Ectodermal cell (in vitro differentiated cells): ENCODE results near the gene WIPF1.

Experiments
- H3K27ac ChIP-seq: 2 replicates; pipeline ENCODE4 v1.7.0; 2013; ENCODE audit warnings: mild to moderate bottlenecking, low read depth, low read length; ENCODE audit not compliant: insufficient read depth, poor library complexity, severe bottlenecking
- H3K27me3 ChIP-seq: 2 replicates; pipeline ENCODE4 v1.7.0; 2013; ENCODE audit warnings: mild to moderate bottlenecking, low read length; ENCODE audit not compliant: insufficient read depth, control insufficient read depth, poor library complexity, severe bottlenecking
- H3K36me3 ChIP-seq: one replicate; pipeline ENCODE4 v1.7.0; 2013; ENCODE audit warnings: low read length; ENCODE audit not compliant: control insufficient read depth, insufficient read depth
- H3K4me1 ChIP-seq: one replicate; pipeline ENCODE4 v1.7.0; 2013; ENCODE audit warnings: low read length; ENCODE audit not compliant: control insufficient read depth, insufficient read depth
- H3K4me3 ChIP-seq: 2 replicates; pipeline ENCODE4 v1.7.0; 2013; ENCODE audit warnings: low read depth, low read length, control low read depth; ENCODE audit not compliant: insufficient read depth
- H3K9me3 ChIP-seq: 2 replicates; pipeline ENCODE4 v1.7.0; 2013; ENCODE audit warnings: mild to moderate bottlenecking, low read length, moderate library complexity; ENCODE audit not compliant: control insufficient read depth
- WGBS, 2 experiments: methylation state at CpG; one replicate each; pipeline ENCODE4 v1.1.7; 2013; ENCODE audit warnings: missing lambda C conversion rate in 2 of 2; 5-methylcytosine and 5-hydroxymethylcytosine counted together

Gene WIPF1

DNA sequence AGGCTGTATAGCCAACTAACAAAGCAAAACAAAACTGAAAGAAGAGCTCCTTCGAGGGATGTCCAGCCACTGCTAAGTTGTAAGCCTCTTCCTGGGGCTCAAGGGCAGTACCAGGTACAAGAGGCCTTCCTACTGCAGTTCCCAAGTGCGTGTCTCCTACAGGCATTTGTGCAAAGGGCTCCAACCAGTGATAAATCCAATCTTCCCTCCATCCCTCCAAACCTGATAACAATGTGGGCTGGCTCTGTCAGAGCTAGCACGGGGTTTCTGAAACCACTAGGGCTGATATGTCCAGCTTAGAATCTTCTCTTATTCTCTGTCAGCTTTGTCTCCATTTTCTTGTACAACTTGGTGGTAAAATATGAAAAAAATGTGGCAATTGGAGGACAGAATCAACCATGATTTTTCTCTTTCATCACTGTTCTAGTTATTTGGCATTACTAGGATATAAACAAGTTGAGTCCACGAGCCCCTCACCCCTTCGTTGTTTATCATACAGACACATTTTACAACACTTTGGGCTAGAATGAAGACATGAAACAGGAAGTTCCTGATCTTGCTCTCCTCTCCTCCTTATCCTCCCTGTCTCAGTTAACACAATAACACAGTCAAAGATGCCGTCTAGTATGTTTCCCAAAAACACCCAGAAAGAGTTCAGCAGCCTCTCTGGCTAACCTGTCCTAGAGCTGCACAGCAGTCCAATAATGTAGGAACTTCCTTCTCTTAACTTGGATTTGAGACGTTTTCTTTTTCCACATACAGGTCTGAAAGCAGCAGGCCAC lies 35.4 kb upstream of the WIPF1 start:
- no peaks in the 10 kb centered on the region for H3K27me3 ChIP-seq
- H3K36me3 ChIP-seq, result no peaks in the 10 kb centered on the region
- no peaks in the 10 kb centered on the region for H3K4me1 ChIP-seq
- 94% methylated on average over 7 of the region's 7 CpGs for WGBS, 2 experiments
- no peaks in the 10 kb centered on the region for H3K9me3 ChIP-seq
- H3K27ac ChIP-seq, result no peak overlapping the region
- no peak overlapping the region for H3K4me3 ChIP-seq

DNA sequence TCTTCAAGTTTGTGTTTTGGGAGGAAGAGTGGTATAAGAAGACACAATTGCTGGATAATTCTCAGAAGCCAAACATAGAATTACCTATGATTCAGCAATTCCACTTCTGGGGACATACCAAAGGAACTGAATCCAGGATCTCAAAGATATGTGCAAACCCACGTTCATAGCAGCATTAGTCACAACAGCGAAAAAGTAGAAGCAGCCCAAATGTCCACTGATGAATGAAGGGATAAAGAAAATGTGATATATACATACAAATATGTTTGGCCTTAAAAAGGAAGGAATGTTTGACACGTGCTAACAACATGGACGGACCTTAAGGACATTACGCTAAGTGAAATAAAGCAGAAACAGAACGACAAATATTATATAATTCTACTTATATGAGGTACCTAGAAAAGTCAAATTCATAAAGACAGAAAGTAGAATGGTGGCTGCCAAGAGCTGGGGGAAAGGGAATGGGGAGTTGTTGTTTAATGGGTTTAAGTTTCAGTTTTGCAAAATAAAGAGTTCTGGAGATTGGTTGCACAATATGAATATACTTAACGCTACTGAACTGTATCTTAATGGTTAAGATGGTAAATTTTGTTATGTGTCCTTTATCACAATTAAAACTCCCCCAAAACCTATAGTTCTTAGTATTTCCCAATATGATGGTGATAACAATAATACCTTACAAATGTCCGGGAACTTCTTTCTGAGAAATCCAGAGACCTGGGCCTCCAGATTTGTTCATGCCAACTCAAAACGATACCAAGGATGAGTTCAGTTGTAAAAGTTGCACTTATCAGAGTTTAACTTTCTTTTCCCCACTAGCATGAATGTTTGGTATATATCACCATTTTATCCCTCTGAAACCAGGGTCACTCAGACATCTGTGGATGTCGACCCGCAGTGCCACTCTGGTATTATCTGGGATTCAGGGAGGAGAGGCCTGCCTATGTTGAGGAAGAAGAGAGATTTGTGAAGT lies 33.7 kb upstream of the WIPF1 start:
- no peaks in the 10 kb centered on the region for H3K9me3 ChIP-seq
- no peaks in the 10 kb centered on the region for H3K27me3 ChIP-seq
- WGBS, 2 experiments, result 93 to 97% methylated on average over 9 to 10 of the region's 11 CpGs
- H3K27ac ChIP-seq, result no peak overlapping the region
- H3K4me1 ChIP-seq, result no peaks in the 10 kb centered on the region
- no peak overlapping the region for H3K4me3 ChIP-seq
- no peaks in the 10 kb centered on the region for H3K36me3 ChIP-seq

GRCh38 chr2:174630107-174630506 lies 32.5 kb upstream of the WIPF1 start:
- H3K4me3 ChIP-seq, result no peak overlapping the region
- no peak overlapping the region for H3K27ac ChIP-seq
- 96 to 98% methylated on average over 3 of the region's 3 CpGs for WGBS, 2 experiments
- no peaks in the 10 kb centered on the region for H3K4me1 ChIP-seq
- H3K9me3 ChIP-seq, result no peaks in the 10 kb centered on the region
- H3K27me3 ChIP-seq, result no peaks in the 10 kb centered on the region
- H3K36me3 ChIP-seq, result no peaks in the 10 kb centered on the region

DNA sequence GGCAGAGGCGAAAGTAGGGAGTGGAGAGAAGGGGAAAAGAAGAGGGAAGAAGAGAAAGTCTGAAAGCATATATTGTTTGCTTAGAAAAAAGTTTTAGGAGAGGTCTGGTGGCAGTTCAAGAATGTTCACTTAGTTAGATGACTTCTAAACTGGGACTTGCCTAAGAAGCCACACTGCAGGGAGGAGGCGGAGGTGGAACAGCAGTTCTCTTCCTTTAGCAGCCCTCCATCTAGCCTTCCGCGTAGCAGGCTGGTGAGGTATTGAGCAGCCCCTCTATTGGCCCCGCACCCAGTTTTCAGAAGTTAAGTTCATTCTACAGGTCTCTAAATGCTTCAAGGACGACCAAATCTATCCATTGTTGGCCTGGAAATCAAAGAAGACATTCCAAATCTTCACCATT lies 31.9 kb upstream of the WIPF1 start:
- 90 to 91% methylated on average over 6 of the region's 6 CpGs for WGBS, 2 experiments
- Histone ChIP-seq H3K27ac (no peak overlapping the region), H3K4me3 (no peak overlapping the region), H3K4me1 (no peaks in the 10 kb centered on the region), H3K27me3 (no peaks in the 10 kb centered on the region), H3K9me3 (no peaks in the 10 kb centered on the region), H3K36me3 (no peaks in the 10 kb centered on the region)

DNA sequence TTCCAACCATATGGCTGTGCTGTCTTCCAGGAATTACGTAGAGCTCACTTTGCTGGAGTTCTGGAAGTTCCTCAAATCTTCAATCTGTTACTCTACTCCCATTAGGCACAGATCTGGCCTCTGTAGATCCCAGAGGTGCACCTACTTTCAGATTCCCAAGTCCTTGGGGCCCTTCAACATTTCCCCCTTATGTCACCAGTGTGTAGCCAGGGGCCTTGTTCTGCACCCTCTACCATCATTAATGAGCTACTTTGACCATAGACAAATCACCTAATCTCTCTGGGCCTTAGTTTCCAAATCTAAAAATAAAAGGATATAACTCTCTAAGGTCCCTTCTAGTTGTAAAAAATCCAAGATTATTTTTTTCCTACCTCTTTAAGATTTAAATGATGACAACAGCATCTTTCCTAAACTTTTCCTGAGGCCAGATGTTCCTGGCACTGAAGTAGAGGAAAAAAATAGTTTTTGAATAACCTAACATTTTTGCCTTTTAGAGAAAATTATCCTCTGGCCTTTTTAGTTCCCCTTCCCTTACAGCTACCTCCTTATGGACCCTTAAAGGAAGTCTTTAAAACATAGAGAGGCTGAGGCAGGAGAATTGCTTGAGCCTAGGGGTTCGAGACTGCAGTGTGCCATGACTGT lies 31.0 kb upstream of the WIPF1 start:
- no peaks in the 10 kb centered on the region for H3K36me3 ChIP-seq
- no peaks in the 10 kb centered on the region for H3K4me1 ChIP-seq
- no peaks in the 10 kb centered on the region for H3K9me3 ChIP-seq
- H3K27ac ChIP-seq, result no peak overlapping the region
- H3K27me3 ChIP-seq, result no peaks in the 10 kb centered on the region
- no peak overlapping the region for H3K4me3 ChIP-seq
- WGBS, 2 experiments, result 98 to 99% methylated on average over 2 of the region's 2 CpGs

DNA sequence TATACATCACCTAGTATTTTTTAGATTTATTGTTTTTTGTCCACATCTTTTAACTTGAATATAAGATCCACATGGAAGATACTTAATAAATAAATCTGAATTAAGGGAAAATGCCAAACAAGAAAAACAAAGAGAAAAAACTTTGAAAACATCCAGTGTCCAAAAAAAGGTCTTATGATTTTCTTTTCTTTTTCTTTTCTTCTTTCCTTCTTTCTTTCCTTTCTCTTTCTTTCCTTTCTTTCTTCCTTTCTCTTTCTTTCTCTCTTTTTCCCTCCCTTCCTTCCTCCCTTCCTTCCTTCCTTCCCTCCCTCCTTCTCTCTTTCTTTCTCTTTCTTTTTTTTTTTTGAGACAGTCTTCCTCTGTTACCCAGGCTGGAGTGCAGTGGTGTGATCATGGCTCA lies 29.6 kb upstream of the WIPF1 start:
- no peak overlapping the region for H3K4me3 ChIP-seq
- H3K27ac ChIP-seq, result no peak overlapping the region
- no peaks in the 10 kb centered on the region for H3K27me3 ChIP-seq
- no peaks in the 10 kb centered on the region for H3K9me3 ChIP-seq
- H3K4me1 ChIP-seq, result no peaks in the 10 kb centered on the region
- H3K36me3 ChIP-seq, result no peaks in the 10 kb centered on the region

GRCh38 chr2:174624895-174625430 lies 27.4 kb upstream of the WIPF1 start:
- Histone ChIP-seq H3K27me3 (no peaks in the 10 kb centered on the region), H3K4me1 (no peaks in the 10 kb centered on the region), H3K27ac (no peak overlapping the region), H3K9me3 (no peaks in the 10 kb centered on the region), H3K36me3 (no peaks in the 10 kb centered on the region), H3K4me3 (no peak overlapping the region)
- WGBS, 2 experiments, result 91 to 95% methylated on average over 7 of the region's 7 CpGs

DNA sequence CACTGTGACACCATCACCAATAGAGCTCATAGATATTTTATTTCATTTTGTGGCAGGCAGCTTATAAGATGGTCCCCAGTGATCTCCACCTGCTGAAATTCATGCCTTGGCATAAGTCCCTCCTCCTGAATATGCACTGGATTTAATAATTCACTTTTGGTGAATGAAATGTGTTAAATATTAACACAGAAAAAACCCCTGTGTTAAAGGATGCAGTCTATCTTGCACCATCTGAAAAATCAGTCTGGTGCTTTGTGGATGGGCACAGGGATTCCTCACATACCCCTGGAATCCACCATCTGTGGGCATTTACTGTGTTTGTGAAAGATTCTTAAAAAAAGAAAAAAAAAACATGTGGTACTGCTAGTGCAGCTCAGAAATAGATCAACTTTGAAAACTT lies 26.1 kb upstream of the WIPF1 start:
- H3K36me3 ChIP-seq, result no peaks in the 10 kb centered on the region
- H3K4me1 ChIP-seq, result no peaks in the 10 kb centered on the region
- no peak overlapping the region for H3K27ac ChIP-seq
- H3K4me3 ChIP-seq, result no peak overlapping the region
- H3K9me3 ChIP-seq, result no peaks in the 10 kb centered on the region
- no peaks in the 10 kb centered on the region for H3K27me3 ChIP-seq

DNA sequence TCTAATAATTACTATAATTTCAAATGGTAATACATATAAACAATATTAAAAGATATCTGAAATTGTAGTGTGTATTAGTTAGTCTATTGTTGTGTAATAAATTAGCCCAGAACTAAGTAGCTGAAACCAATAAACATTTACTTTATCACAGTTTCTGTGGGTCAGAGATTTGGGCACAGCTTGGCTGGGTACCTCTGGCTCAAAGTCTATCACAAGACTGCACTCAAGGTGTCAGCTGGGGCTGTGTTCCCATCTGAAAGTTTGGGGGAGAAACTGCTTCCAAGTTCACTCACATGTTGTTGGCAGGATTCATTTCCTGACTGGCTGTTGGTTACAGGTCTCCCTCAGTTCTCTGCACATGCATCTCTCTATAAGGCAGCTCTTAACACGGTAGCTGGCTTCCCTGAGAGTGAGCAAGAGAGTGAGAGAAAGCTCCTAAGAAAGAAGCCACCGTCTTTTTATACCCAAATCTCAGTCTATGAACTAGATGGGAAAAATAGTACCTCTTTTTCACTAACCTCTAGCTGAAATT lies 25.6 kb upstream of the WIPF1 start:
- Histone ChIP-seq H3K27ac (no peak overlapping the region), H3K27me3 (no peaks in the 10 kb centered on the region), H3K4me1 (no peaks in the 10 kb centered on the region), H3K36me3 (no peaks in the 10 kb centered on the region), H3K4me3 (no peak overlapping the region), H3K9me3 (no peaks in the 10 kb centered on the region)
- 88 to 89% methylated on average over 2 of the region's 2 CpGs for WGBS, 2 experiments

DNA sequence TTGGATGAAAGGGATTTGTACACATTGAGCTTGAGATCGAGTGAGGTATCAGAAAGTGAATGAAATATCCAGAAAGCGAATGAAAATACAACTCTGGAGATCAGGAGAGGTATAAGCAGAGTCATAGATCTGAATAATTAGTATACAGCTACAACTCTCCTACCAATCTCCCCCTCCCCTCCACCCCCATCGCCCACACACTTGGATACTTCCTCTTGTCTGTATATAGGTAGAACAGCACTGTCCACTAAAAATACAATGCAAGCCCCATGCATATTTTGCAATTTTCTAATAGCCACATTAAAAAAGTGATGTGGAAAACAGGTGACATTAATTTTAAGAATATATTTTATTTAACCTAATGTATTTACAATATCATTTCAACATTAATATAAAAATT lies 23.7 kb upstream of the WIPF1 start:
- H3K27me3 ChIP-seq, result no peaks in the 10 kb centered on the region
- no peaks in the 10 kb centered on the region for H3K4me1 ChIP-seq
- WGBS, 2 experiments, result 92 to 93% methylated on average over 2 to 3 of the region's 3 CpGs
- no peaks in the 10 kb centered on the region for H3K9me3 ChIP-seq
- no peak overlapping the region for H3K4me3 ChIP-seq
- no peak overlapping the region for H3K27ac ChIP-seq
- H3K36me3 ChIP-seq, result no peaks in the 10 kb centered on the region
